Esophagus (tissue), 2 donors: ENCODE data around the gene CARNS1. TPM values are rescaled to one million over a fixed set of nuclear protein-coding genes. Genes with fewer than 3 reads are reported as not detected.

Experiments
- H3K27ac ChIP-seq, 2 donors: one replicate each; pipeline ENCODE4 v1.5.1; 2013; ENCODE audit warnings: low read depth in 2 of 2, mild to moderate bottlenecking in 2 of 2, inconsistent platforms in 1 of 2, low read length in 1 of 2, moderate library complexity in 1 of 2
- H3K27me3 ChIP-seq, 2 donors: one replicate each; pipeline ENCODE4 v1.6.1; 2013; ENCODE audit warnings: low read length in 2 of 2, control low read depth in 1 of 2, mild to moderate bottlenecking in 1 of 2; ENCODE audit not compliant: insufficient read depth in 2 of 2, control insufficient read depth in 1 of 2
- H3K36me3 ChIP-seq, 2 donors: one replicate each; pipeline ENCODE4 v1.6.1; 2013; ENCODE audit warnings: low read length in 1 of 2; ENCODE audit not compliant: control insufficient read depth in 2 of 2, insufficient read depth in 2 of 2
- H3K4me1 ChIP-seq, 2 donors: one replicate each; pipeline ENCODE4 v1.6.1; 2013; ENCODE audit warnings: low read length in 1 of 2; ENCODE audit not compliant: control insufficient read depth in 2 of 2, insufficient read depth in 2 of 2
- H3K4me3 ChIP-seq, 2 donors: one replicate each; pipeline ENCODE4 v1.5.1; 2013; ENCODE audit warnings: low read length in 2 of 2, mild to moderate bottlenecking in 2 of 2, low read depth in 1 of 2, moderate library complexity in 1 of 2
- H3K9me3 ChIP-seq, 2 donors: one replicate each; pipeline ENCODE4 v1.6.1; 2013; ENCODE audit warnings: mild to moderate bottlenecking in 2 of 2, low read depth in 1 of 2, low read length in 1 of 2, moderate library complexity in 1 of 2; ENCODE audit not compliant: control insufficient read depth in 2 of 2, insufficient read depth in 1 of 2
- WGBS, 2 donors: extraction: QIAGEN DNeasy Blood & Tissue Kit; methylation state at CpG; one replicate each; pipeline ENCODE4 v1.1.7; 2013; 5-methylcytosine and 5-hydroxymethylcytosine counted together
- polyA plus RNA-seq, 2 donors: library from polyadenylated mRNA; stranded (reverse); fragments of 200-250 nt; gene quantifications; one replicate each; pipeline ENCODE4 v1.2.3, GENCODE V29; 2013
- donor health status: healthy with polysubstance abuse.
- donor health status: Bipolar disorder and iron deficiency.

CARNS1 gene
- polyA plus RNA-seq, 2 donors: 0.21 to 0.29 TPM

GRCh38 chr11:67376063-67376820 lies 39.2 kb upstream of the CARNS1 start:
- Histone ChIP-seq H3K4me1 (peaks cover 6 to 32% of the 10 kb centered on the region in 2 donors), H3K9me3 (no peaks in the 10 kb centered on the region), H3K4me3 (no peak overlapping the region), H3K36me3 (no peaks in the 10 kb centered on the region), H3K27me3 (no peaks in the 10 kb centered on the region), H3K27ac (no peak overlapping the region)
- 73 to 75% methylated on average over 7 of the region's 7 CpGs for WGBS, 2 donors

- no peak overlapping the region for H3K4me3 ChIP-seq
- H3K27ac ChIP-seq: no peak overlapping the region
- H3K27me3 ChIP-seq: no peaks in the 10 kb centered on the region
- no peaks in the 10 kb centered on the region for H3K9me3 ChIP-seq
- WGBS, 2 donors: 85 to 86% methylated on average over 6 of the region's 6 CpGs
- H3K36me3 ChIP-seq: no peaks in the 10 kb centered on the region
- H3K4me1 ChIP-seq: peaks cover 6 to 24% of the 10 kb centered on the region in 2 donors
These were observed 38.3 kb upstream of the CARNS1 start for GRCh38 chr11:67376873-67377808.

GRCh38 chr11:67378544-67378943 lies 36.9 kb upstream of the CARNS1 start:
- 82 to 94% methylated on average over 4 of the region's 4 CpGs for WGBS, 2 donors
- Histone ChIP-seq H3K9me3 (no peaks in the 10 kb centered on the region), H3K4me3 (no peak overlapping the region), H3K27me3 (no peaks in the 10 kb centered on the region), H3K27ac (no peak overlapping the region), H3K4me1 (peaks cover 6 to 25% of the 10 kb centered on the region in 2 donors), H3K36me3 (no peaks in the 10 kb centered on the region)

GRCh38 chr11:67379061-67380058 lies 36.1 kb upstream of the CARNS1 start:
- Histone ChIP-seq H3K4me3 (no peak overlapping the region), H3K9me3 (no peaks in the 10 kb centered on the region), H3K27ac (peak overlapping the region in 1 of 2 donors; percentile 78), H3K27me3 (no peaks in the 10 kb centered on the region), H3K4me1 (peaks cover 3 to 19% of the 10 kb centered on the region in 2 donors), H3K36me3 (no peaks in the 10 kb centered on the region)
- WGBS, 2 donors: 46 to 51% methylated on average over 21 to 23 of the region's 23 CpGs

- H3K27ac ChIP-seq: peak overlapping the region in 1 of 2 donors; percentile 39
- no peaks in the 10 kb centered on the region for H3K36me3 ChIP-seq
- 77 to 81% methylated on average over 13 of the region's 13 CpGs for WGBS, 2 donors
- peaks cover 2 to 13% of the 10 kb centered on the region in 2 donors for H3K4me1 ChIP-seq
- no peak overlapping the region for H3K4me3 ChIP-seq
- no peaks in the 10 kb centered on the region for H3K27me3 ChIP-seq
- no peaks in the 10 kb centered on the region for H3K9me3 ChIP-seq
These were observed 34.1 kb upstream of the CARNS1 start for GRCh38 chr11:67381244-67381972.

- H3K27me3 ChIP-seq: no peaks in the 10 kb centered on the region
- no peak overlapping the region for H3K4me3 ChIP-seq
- peaks cover 2 to 13% of the 10 kb centered on the region in 2 donors for H3K4me1 ChIP-seq
- no peaks in the 10 kb centered on the region for H3K36me3 ChIP-seq
- H3K27ac ChIP-seq: no peak overlapping the region
- WGBS, 2 donors: 38 to 39% methylated on average over 16 of the region's 16 CpGs
- H3K9me3 ChIP-seq: no peaks in the 10 kb centered on the region
These were observed 33.0 kb upstream of the CARNS1 start for GRCh38 chr11:67382276-67383136.

GRCh38 chr11:67384851-67385366 lies 30.6 kb upstream of the CARNS1 start:
- no peaks in the 10 kb centered on the region for H3K9me3 ChIP-seq
- no peak overlapping the region for H3K27ac ChIP-seq
- H3K27me3 ChIP-seq: no peaks in the 10 kb centered on the region
- 41 to 46% methylated on average over 3 of the region's 3 CpGs for WGBS, 2 donors
- peaks cover 2 to 7% of the 10 kb centered on the region in 2 donors for H3K4me1 ChIP-seq
- H3K4me3 ChIP-seq: no peak overlapping the region
- H3K36me3 ChIP-seq: no peaks in the 10 kb centered on the region

- Histone ChIP-seq H3K9me3 (no peaks in the 10 kb centered on the region), H3K4me3 (no peak overlapping the region), H3K27me3 (no peaks in the 10 kb centered on the region), H3K27ac (no peak overlapping the region), H3K36me3 (no peaks in the 10 kb centered on the region), H3K4me1 (peaks cover 2 to 4% of the 10 kb centered on the region in 2 donors)
- 48 to 51% methylated on average over 9 of the region's 9 CpGs for WGBS, 2 donors
These were observed 28.4 kb upstream of the CARNS1 start for GRCh38 chr11:67387069-67387468.
